Activated T-cell treated with anti-CD3 and anti-CD28 coated beads for 1 hour (primary cell): Measurements from ENCODE around the gene MAML2.
"Not testable (repeated sequence)": the region's sequence is repeated elsewhere in the genome, so short reads cannot be mapped to it uniquely, and the experiment has no call there.

Source experiments
- DNase-seq: peaks from one replicate; pipeline ENCODE4 v3.0.0-alpha.2; 2020; ENCODE audit warnings: low read depth

The MAML2 gene

GRCh38 chr11:96268527-96268926 is 74.5 kb downstream of the MAML2 start:
- DNase-seq, result not testable (repeated sequence)

DNA sequence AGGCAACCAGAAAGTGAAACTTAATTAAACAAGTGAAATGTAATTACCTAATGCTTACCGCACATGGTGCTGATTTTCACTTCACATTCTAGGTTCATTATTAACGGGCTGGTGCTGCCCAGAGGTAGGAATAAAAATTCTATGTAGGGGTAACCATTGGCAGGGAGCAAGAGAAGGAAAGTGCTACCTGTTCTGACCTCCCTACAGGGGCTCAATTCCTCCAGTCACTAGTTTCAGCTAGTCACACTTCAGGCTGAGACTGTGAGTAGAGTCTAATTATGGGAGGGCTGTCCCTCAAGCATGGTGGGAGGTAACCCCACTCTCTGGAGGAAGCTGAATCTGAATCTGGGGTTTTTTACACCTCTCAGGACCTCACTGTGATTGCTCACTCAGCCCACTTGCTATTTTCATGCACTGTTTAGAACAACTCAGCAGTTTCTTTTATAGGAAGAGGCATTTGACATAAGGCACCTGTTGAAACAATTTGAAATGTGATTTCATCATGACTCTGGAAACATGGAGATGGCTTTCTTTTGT is 75.4 kb downstream of the MAML2 start:
- DNase-seq, result no peak

- DNase-seq, result no peak
Measured at GRCh38 chr11:96267001-96267495, 75.9 kb downstream of the MAML2 start.

GRCh38 chr11:96265972-96266371 is 77.0 kb downstream of the MAML2 start:
- no peak for DNase-seq

DNA sequence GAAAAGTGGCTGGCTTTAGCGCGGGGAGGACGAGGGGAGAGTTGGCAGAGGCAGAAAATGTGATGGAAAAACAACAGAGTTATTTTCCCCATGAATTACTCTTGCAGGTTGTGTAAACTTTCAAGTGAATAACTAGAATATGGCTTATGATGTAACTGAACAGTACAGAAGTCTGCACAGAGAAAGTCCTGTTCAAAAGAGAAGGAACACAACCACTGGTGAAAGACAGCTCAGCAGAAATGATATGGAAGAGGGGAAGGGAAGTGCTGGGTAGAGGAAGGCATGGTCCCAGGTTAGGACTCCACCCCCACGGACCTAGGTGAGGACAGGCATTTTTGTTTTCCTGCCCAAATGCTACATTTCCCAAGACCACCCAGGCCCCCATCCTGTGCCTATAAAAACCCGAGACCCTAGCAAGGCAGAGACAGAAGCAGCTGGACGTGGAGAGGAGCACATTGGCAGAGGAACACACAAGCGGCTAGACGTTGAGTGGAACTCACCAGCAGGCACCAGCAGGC is 77.7 kb downstream of the MAML2 start:
- no peak for DNase-seq

GRCh38 chr11:96264364-96264763 is 78.6 kb downstream of the MAML2 start:
- no peak for DNase-seq

DNA sequence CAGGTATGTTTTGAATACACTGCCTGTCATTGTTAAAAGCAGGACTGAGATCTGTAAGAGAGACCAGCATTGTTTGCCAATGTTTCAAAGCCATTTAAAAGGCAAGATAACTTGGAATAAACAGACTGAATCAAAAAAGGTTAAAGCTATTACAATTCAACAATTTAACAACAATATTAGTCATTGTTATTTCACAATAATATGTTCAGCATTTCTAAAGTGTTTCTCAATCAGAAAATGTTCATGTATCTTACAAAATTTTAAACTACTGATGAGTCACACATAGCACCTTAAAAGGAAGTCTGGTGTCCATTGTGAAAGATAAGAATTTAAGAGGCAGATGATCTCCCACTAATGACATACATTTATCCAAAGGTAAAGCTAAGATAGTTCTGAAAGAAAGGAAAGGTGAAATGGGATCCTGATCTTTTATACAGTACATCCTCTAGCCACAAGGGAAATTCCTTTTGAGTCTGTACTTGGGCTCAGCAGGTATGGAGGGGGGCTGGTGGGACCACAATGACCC is 79.7 kb downstream of the MAML2 start:
- no peak for DNase-seq

- DNase-seq, result no peak
Measured at GRCh38 chr11:96260532-96260931, 82.5 kb downstream of the MAML2 start.

DNA sequence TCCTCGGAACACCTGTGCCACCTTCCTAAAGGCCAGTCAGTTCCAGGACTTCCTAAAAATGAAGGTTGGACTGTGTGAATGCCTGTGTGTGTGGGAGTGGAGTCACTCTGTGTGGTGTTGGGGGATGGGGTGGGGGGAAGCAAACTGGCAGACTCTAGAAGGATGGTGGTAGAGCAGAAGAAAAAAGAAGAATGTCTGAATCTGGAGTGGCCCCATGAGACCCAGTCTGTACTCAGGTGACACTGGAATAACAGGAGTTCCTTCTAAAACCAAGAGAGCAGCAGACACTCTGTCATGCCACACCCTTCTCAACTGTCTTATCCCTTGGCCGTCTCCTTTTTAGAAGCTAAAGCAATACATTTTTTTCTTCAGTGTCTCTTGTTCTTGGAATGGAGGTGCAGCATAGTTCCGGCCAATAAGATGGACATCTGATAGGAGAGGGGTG is 82.9 kb downstream of the MAML2 start:
- DNase-seq, result no peak

GRCh38 chr11:96259134-96259830 is 83.7 kb downstream of the MAML2 start:
- no peak for DNase-seq

DNA sequence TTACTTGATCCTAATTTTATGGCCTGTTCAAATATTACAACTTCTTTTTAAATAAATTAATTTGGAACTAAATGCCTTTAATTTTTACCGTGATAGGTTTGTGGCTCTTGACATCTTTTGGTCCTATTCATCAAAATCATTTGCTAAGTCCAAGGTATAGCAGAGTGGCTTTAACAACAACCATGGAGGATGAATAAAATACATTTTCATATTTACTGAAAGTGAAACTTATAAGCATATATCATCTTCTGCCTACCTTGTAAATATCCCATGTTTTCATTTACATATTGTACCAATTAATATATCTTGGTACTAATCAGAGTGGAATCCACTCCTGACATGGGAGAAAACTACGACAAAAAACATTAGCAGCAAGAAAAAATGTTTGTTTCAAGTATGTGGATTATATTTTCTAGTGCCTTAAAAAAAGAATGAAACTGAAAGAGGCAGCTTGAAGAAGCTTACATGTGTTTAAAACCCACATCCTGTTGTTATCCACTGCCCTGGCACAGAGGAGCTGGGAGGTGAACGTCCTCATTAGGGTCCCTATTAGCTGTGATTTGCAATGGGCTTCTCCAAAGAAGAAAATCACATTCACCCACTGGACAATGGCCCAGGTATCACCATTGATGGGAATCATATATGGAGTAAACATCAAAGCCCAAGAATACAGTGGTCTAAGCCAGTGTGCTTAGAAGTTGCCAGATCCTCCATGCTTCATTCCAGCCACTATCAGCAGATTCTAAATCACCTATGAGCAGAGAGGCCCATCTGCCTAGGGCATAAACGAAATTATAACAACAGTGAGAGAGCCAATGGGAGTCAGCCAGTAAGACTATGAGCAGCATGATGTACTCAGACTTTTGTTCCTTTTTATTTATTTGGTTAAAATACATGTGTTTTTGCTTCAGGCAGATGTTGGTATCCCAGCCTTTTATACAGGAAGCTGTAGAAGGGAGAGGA is 84.7 kb downstream of the MAML2 start:
- DNase-seq, result peak; percentile 21

GRCh38 chr11:96257036-96257435 is 86.0 kb downstream of the MAML2 start:
- DNase-seq, result no peak

GRCh38 chr11:96256215-96257011 is 86.6 kb downstream of the MAML2 start:
- DNase-seq, result no peak

DNA sequence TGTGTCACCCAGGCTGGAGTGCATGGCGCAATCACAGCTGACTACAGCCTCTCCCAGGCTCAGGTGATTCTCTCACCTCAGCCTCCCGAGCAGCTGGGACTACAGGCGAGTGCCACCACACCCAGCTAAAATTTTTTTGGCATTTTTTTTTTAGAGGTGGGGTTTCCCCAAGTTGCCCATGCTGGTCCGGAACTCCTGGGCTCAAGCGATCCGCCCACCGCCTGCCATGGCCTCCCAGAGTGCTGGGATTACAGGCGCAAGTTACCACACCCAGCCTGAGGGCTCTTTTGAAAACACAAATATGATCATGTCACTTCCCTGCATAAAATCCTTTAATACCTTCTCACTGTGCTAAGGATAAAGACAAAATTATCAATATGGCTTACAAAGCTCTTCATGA is 88.1 kb downstream of the MAML2 start:
- DNase-seq, result no peak

- no peak for DNase-seq
Measured at GRCh38 chr11:96254087-96254486, 88.9 kb downstream of the MAML2 start.

- DNase-seq, result no peak
Measured at GRCh38 chr11:96246718-96247552, 96.1 kb downstream of the MAML2 start.

- peak; percentile 53 for DNase-seq
Measured at GRCh38 chr11:96242971-96243647, 99.9 kb downstream of the MAML2 start.

DNA sequence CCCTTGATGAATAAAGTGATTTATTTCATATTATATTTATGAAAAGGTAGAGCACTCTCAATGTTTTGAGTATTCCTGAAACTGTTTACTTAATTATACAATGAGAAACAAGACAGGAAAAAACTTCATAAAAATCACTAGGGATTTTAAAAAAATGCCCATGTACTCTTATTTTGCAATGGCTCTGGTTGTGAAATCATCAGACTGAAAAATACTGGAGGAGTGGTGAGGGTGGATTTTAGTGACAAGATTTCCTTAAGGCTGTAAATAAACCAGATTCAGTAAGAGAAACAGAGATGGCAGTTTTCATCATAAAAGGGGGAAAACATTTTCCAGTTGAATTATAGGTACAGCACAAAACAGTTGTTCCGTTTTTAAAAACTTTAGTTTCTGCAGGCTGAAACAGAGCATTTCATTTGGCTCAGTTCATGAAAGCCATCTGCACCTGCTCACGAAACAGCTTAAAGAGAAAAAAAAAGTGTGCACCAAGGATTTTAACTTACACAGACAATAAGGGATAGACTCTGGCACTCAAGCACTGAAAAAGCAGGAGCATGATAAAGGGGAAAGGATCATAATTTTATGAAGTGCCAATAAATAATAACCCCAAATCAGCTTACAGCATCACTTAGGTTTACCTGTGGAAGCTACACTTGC is 100.7 kb downstream of the MAML2 start:
- no peak for DNase-seq

- DNase-seq, result no peak
Measured at GRCh38 chr11:96241331-96241841, 101.6 kb downstream of the MAML2 start.
